ENCODE measurements around the gene SH3BP5.

GRCh38 chr3:15323063-15323462 lies 9.3 kb downstream of the SH3BP5 start:
- TF ChIP-seq CTCF (IDR thresholded peaks at IDR 0.05) (no peak), POLR2A (IDR thresholded peaks at IDR 0.05) (no peak)

All from thyroid gland (tissue), 4 donors.